ENCODE measurements around the gene ARSB. TPM values are rescaled to one million over a fixed set of nuclear protein-coding genes. Genes with fewer than 3 reads are reported as not detected.

ARSB gene
- total and polyA plus RNA-seq, 10 of the 15 experiments (the other 5 are each of a cell fraction or from before 2014, with no cell fraction given) = 1.2 to 8.2 (median 6.1) TPM

- TF ChIP-seq CEBPZ (IDR thresholded peaks at IDR 0.05; ENCODE audit: low read depth, low read length) (no peak), SMC3 (IDR thresholded peaks at IDR 0.05; ENCODE audit: borderline replicate concordance, low read length) (no peak), MYB (IDR thresholded peaks at IDR 0.05; ENCODE audit: borderline replicate concordance, low read depth, low read length) (no peak; the same call in 1 of the 2 replicates), PAX8 (IDR thresholded peaks at IDR 0.05) (no peak), MEF2A (IDR thresholded peaks at IDR 0.05; ENCODE audit: insufficient read depth, low read depth, low read length) (peak; percentile 44; the same call in 1 of the 2 replicates), RAD51 (IDR thresholded peaks at IDR 0.05) (no peak), MLLT1 (IDR thresholded peaks at IDR 0.05) (peak; percentile 79; the same call in 1 of the 2 replicates), MEF2B (IDR thresholded peaks at IDR 0.05; ENCODE audit: partially characterized antibody, poor library complexity, severe bottlenecking) (peak; percentile 55), WRNIP1 (IDR thresholded peaks at IDR 0.05; ENCODE audit: borderline replicate concordance, low read depth, low read length) (no peak), SREBF2 (IDR thresholded peaks at IDR 0.05; ENCODE audit: low read length) (no peak), BRCA1 (IDR thresholded peaks at IDR 0.05; ENCODE audit: low read depth, low read length) (no peak), FOXK2 (IDR thresholded peaks at IDR 0.05) (no peak), CBX3 (IDR thresholded peaks at IDR 0.05; ENCODE audit: borderline replicate concordance, low read depth) (no peak), TCF12 (IDR thresholded peaks at IDR 0.05; ENCODE audit: low read depth, low read length) (no peak), JUND (IDR thresholded peaks at IDR 0.05; ENCODE audit: low read depth, low read length) (no peak), CREB1 (IDR thresholded peaks at IDR 0.05; ENCODE audit: low read depth) (no peak), ZNF274 (IDR thresholded peaks at IDR 0.05; ENCODE audit: insufficient read depth, insufficient read length) (no peak), DPF2 (IDR thresholded peaks at IDR 0.05) (peak; percentile 83), ZNF217 (IDR thresholded peaks at IDR 0.05) (no peak), NFXL1 (IDR thresholded peaks at IDR 0.05; ENCODE audit: borderline replicate concordance) (no peak), POLR2A (IDR thresholded peaks at IDR 0.05; ENCODE audit: low read depth, low read length) (no peak), TCF7 (IDR thresholded peaks at IDR 0.05; ENCODE audit: borderline replicate concordance) (peak; percentile 95)
- TF ChIP-seq, protein P1, sequence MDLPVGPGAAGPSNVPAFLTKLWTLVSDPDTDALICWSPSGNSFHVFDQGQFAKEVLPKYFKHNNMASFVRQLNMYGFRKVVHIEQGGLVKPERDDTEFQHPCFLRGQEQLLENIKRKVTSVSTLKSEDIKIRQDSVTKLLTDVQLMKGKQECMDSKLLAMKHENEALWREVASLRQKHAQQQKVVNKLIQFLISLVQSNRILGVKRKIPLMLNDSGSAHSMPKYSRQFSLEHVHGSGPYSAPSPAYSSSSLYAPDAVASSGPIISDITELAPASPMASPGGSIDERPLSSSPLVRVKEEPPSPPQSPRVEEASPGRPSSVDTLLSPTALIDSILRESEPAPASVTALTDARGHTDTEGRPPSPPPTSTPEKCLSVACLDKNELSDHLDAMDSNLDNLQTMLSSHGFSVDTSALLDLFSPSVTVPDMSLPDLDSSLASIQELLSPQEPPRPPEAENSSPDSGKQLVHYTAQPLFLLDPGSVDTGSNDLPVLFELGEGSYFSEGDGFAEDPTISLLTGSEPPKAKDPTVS (IDR thresholded peaks at IDR 0.05; ENCODE audit: low read depth, low read length) = no peak
These were observed 79.8 kb downstream of the ARSB start (continued) for GRCh38 chr5:78905084-78905938.

Measured in GM12878 (cell line).